AG04450 (cell line): Measurements from ENCODE around the gene GDPD2. TPM values are rescaled to one million over a fixed set of nuclear protein-coding genes. Genes with fewer than 3 reads are reported as not detected.

ENCODE experiments used
- CTCF ChIA-PET: fragments of 300-600, 350-600 bp; formaldehyde crosslinking; extraction: SDS; loops from one replicate; lab custom pipeline; 2022; ENCODE audit warnings: antibody characterized with exemption, inconsistent platforms; lab: Charles Lee
- POLR2A ChIA-PET: fragments of 350-600 bp; formaldehyde crosslinking; extraction: SDS; loops from one replicate; lab custom pipeline; 2021; ENCODE audit warnings: antibody characterized with exemption, inconsistent platforms; lab: Yijun Ruan, JAX
- DNase-seq: peaks from one replicate; pipeline ENCODE4 v3.0.0-alpha.2; 2011; ENCODE audit warnings: low read depth, low spot score
- H3K27ac ChIP-seq: one replicate; pipeline ENCODE4 v1.5.1; 2012; ENCODE audit warnings: low read depth, low read length, control low read depth
- H3K27me3 ChIP-seq: one replicate; pipeline ENCODE4 v1.6.0; 2012; ENCODE audit warnings: low read length; ENCODE audit not compliant: control insufficient read depth, insufficient read depth
- H3K4me3 ChIP-seq: 2 replicates; pipeline ENCODE4 v1.5.1; 2011; ENCODE audit warnings: mild to moderate bottlenecking, low read depth, low read length, control low read depth
- H3K9me3 ChIP-seq: 2 replicates; pipeline ENCODE4 v1.5.1; 2012; ENCODE audit warnings: low read length; ENCODE audit not compliant: control insufficient read depth, insufficient read depth
- CTCF ChIP-seq: IDR thresholded peaks from 2 replicates; pipeline ENCODE4 v1.5.1; 2011; ENCODE audit warnings: low read depth, low read length, control low read depth, inconsistent platforms
- polyA plus RNA-seq: library from polyadenylated mRNA; depleted of rRNA; stranded (reverse); fragments of >200 nt; gene quantifications from 2 replicates; pipeline ENCODE4 v1.2.3, GENCODE V29; 2011; rRNA removed
- small RNA-seq: library from RNA; depleted of rRNA; stranded (forward); fragments of <200 nt; gene quantifications from one replicate; pipeline ENCODE3, GENCODE V24; 2012; ENCODE audit warnings: low read depth; ENCODE audit not compliant: insufficient read length

GDPD2 gene
- polyA plus RNA-seq, 1 experiment = not detected

DNA sequence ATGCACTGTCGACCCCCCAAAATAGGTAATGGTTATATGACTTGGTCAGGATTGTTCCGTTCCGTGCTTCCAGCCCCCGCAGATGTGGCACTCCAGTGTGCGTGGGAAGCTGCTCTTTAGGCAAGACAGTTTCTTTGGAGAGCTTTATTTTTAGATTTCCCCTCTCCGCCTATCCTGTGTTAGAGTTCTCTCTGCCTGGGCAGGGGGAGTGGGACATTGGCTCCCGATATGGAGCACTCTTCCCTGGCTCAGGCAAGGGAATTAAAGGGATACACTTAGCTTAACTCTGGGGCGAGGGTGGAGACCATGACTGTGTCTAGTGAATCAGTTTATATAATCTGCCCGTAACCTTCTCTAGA is 57.5 kb downstream of the GDPD2 start:
- no peak overlapping the region for H3K27ac ChIP-seq
- no peaks in the 10 kb centered on the region for H3K9me3 ChIP-seq
- no peak for DNase-seq
- CTCF ChIA-PET = interaction anchor here (1.0 to 1.1 kb wide), 2 partner anchors 28 to 184 kb away, joined by 3 to 4 read pairs; no protein-coding TSS in a partner anchor
- POLR2A ChIA-PET = no interaction called here
- H3K27me3 ChIP-seq = no peaks in the 10 kb centered on the region
- no peak for TF ChIP-seq CTCF
- H3K4me3 ChIP-seq = no peak overlapping the region

DNA sequence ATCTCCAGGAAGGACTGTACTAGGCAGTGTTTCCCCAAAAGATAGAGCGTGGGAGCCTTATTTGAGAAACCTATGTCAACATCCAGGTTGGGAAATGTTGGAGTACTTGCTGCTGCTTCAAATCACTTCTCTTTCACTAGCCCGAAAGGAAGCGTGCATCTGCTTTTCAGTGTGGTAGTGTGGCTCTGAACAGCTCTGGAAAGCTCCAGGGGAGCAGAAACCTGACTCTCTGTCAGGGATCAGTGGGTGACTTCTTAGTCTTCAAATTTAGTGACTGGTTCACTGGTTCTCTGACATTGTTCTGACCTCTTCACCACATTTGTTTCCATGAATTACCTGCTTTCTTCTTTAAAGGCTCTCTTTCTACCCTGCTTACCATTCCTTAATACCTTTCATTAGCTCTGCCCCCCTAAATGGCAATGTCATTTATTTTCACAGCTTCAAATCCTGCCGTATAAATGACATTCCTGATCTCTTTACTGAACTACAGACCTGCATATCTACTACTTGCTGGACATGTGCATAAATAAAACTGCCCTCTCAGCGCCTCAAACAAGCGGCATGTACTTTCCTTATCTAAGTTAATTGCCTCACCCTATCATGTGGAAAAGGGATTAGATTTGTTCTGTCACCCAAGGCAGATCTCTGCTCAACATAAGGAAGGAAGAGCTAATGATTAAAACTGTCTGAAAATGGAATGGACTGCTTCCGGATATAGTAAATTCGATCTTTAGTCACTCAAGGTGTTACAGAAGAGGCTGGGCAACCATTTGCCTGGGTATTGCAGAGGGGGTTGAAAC is 58.6 kb downstream of the GDPD2 start:
- no peaks in the 10 kb centered on the region for H3K9me3 ChIP-seq
- no peak for DNase-seq
- no peaks in the 10 kb centered on the region for H3K27me3 ChIP-seq
- peak overlapping the region; percentile 21 for H3K27ac ChIP-seq
- no peak for TF ChIP-seq CTCF
- ChIA-PET CTCF (interaction anchor here (1.0 to 1.1 kb wide), 2 partner anchors 30 to 183 kb away, joined by 3 to 4 read pairs; no protein-coding TSS in a partner anchor), POLR2A (no interaction called here)
- H3K4me3 ChIP-seq = no peak overlapping the region

DNA sequence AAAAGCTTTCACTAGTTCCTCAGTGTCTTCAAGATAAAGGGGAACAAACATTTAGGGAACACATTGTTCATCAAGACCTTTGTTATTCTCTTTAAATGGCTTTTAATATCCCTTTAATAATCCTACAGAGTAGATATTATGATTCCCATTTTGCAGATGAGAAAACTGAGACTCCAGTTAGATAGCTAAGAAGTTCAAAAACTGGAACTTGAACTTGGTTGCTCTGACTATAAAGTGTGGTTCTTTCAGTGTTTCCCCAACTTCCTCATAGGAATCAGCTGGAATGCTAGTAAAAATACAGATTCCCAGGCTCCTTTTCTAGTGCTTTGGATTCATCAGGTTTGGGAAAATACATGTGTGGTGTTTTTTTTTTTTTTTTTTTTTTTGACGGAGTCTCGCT is 59.2 kb downstream of the GDPD2 start:
- POLR2A ChIA-PET = no interaction called here
- Histone ChIP-seq H3K27ac (no peak overlapping the region), H3K4me3 (no peak overlapping the region), H3K27me3 (no peaks in the 10 kb centered on the region), H3K9me3 (no peaks in the 10 kb centered on the region)
- DNase-seq = no peak
- no peak for TF ChIP-seq CTCF
- CTCF ChIA-PET = no interaction called here

Small RNAs within 50 kb of the gene (small RNA-seq; reads per million reads assigned to genes)
- gene RNU4-81P (not detected), gene RNY4P23 (not detected)

Other genes starting within 250 kb of the GDPD2 start
- gene DGAT2L6, start 245.8 kb upstream of the GDPD2 start, polyA plus RNA-seq = not detected in 2 replicates
- gene AWAT1, start 188.7 kb upstream of the GDPD2 start, polyA plus RNA-seq = not detected in 2 replicates
- 0.09 and 0.17 TPM in 2 replicates for gene P2RY4, start 163.1 kb upstream of the GDPD2 start, polyA plus RNA-seq
- gene ARR3, start 155.0 kb upstream of the GDPD2 start, polyA plus RNA-seq = not detected in 2 replicates
- gene RAB41, start 141.1 kb upstream of the GDPD2 start, polyA plus RNA-seq = not detected in 2 replicates
- gene PDZD11, start 133.4 kb upstream of the GDPD2 start, polyA plus RNA-seq = 139 and 141 TPM in 2 replicates
- 6.4 and 8.8 TPM in 2 replicates for gene KIF4A, start 133.2 kb upstream of the GDPD2 start, polyA plus RNA-seq
- gene DLG3, start 21.5 kb downstream of the GDPD2 start, polyA plus RNA-seq = 28.3 and 29.2 TPM in 2 replicates